Lung (tissue), 12 donors: ENCODE data around the gene DNAJC9. TPM values are rescaled to one million over a fixed set of nuclear protein-coding genes. Genes with fewer than 3 reads are reported as not detected.

Source experiments
- ATAC-seq: fragments of 200-7000 bp; cut with Tn5 transposase; one replicate; pipeline ENCODE4 v1.9.1; 2020; ENCODE audit warnings: moderate number of reproducible peaks; ENCODE audit not compliant: insufficient read depth, low FRiP score
- DNase-seq, 3 donors: peaks; one replicate each; pipeline ENCODE4 v3.0.0-alpha.2; 2013 to 2017
- H3K27ac ChIP-seq, 2 donors: one replicate each; pipeline ENCODE4 v1.5.1; 2013; ENCODE audit warnings: mild to moderate bottlenecking in 2 of 2, moderate library complexity in 2 of 2, control low read depth in 1 of 2, inconsistent platforms in 1 of 2, low read depth in 1 of 2, low read length in 1 of 2
- H3K27me3 ChIP-seq, 3 donors: one replicate each; pipeline ENCODE4 v1.5.1; 2013; ENCODE audit warnings: low read length in 2 of 3; ENCODE audit not compliant: control insufficient read depth in 3 of 3, insufficient read depth in 3 of 3
- H3K36me3 ChIP-seq, 4 donors: one replicate each; pipeline ENCODE4 v1.5.1; 2013; ENCODE audit warnings: low read length in 4 of 4, mild to moderate bottlenecking in 1 of 4, moderate library complexity in 1 of 4; ENCODE audit not compliant: control insufficient read depth in 4 of 4, insufficient read depth in 4 of 4
- H3K4me1 ChIP-seq, 5 donors: one replicate each; pipeline ENCODE4 v1.5.1; 2013; ENCODE audit warnings: low read length in 5 of 5, mild to moderate bottlenecking in 2 of 5, moderate library complexity in 1 of 5; ENCODE audit not compliant: control insufficient read depth in 5 of 5, insufficient read depth in 5 of 5
- H3K4me3 ChIP-seq: one replicate; pipeline ENCODE4 v1.5.1; 2013; ENCODE audit warnings: mild to moderate bottlenecking, control low read depth, moderate library complexity
- H3K9ac ChIP-seq, 2 donors: one replicate each; pipeline ENCODE4 v1.5.1; 2013; ENCODE audit warnings: low read length in 2 of 2, control low read depth in 1 of 2; ENCODE audit not compliant: insufficient read depth in 1 of 2
- H3K9me3 ChIP-seq, 4 donors: one replicate each; pipeline ENCODE4 v1.5.1; 2013; ENCODE audit warnings: low read length in 3 of 4, mild to moderate bottlenecking in 1 of 4, moderate library complexity in 1 of 4; ENCODE audit not compliant: control insufficient read depth in 4 of 4, insufficient read depth in 3 of 4
- CTCF ChIP-seq: IDR thresholded peaks from 2 replicates; pipeline ENCODE4 v1.5.1; 2012; ENCODE audit warnings: mild to moderate bottlenecking; ENCODE audit errors: control extremely low read depth, extremely low read depth
- WGBS, 2 donors: extraction: QIAGEN DNeasy Blood & Tissue Kit; methylation state at CpG; one replicate each; pipeline ENCODE4 v1.1.7; 2013; 5-methylcytosine and 5-hydroxymethylcytosine counted together
- polyA plus RNA-seq, 2 donors: library from polyadenylated mRNA; stranded (reverse); fragments of 200-250 nt; gene quantifications; one replicate each; pipeline ENCODE4 v1.2.1, GENCODE V29; 2013
- total RNA-seq, 2 donors: library from RNA; depleted of rRNA in 1 of 2; stranded (reverse); fragments of >200 nt in 1 of 2; gene quantifications; one replicate each; pipeline ENCODE4 v1.2.1, GENCODE V29; 2014 to 2021
- donor health status: control.
- donor health status: control.
- donor health status: Bipolar disorder and iron deficiency.
- donor health status: healthy.
- donor health status: DM: yes; HTN: yes; CAD: no.

The DNAJC9 gene
- total and polyA plus RNA-seq, 4 donors = 7.5 to 21.0 (median 11.5) TPM

GRCh38 chr10:73226663-73227062 is 20.4 kb downstream of the DNAJC9 start:
- ATAC-seq (no peak), DNase-seq (no peak)
- TF ChIP-seq CTCF = no peak
- no peaks in the 10 kb centered on the region for H3K9me3 ChIP-seq
- H3K9ac ChIP-seq = no peak overlapping the region
- H3K4me3 ChIP-seq = no peak overlapping the region
- peaks cover 9 to 14% (median 13%) of the 10 kb centered on the region in 4 donors for H3K36me3 ChIP-seq
- H3K27ac ChIP-seq = no peak overlapping the region
- H3K27me3 ChIP-seq = no peaks in the 10 kb centered on the region
- H3K4me1 ChIP-seq = peaks cover 0 to 2% (median 0%) of the 10 kb centered on the region in 5 donors

- ATAC-seq = no peak
- no peak for TF ChIP-seq CTCF
- no peak overlapping the region for H3K27ac ChIP-seq
- no peaks in the 10 kb centered on the region for H3K27me3 ChIP-seq
- H3K9ac ChIP-seq = no peak overlapping the region
- H3K4me1 ChIP-seq = peaks cover 0 to 2% (median 0%) of the 10 kb centered on the region in 5 donors
- H3K36me3 ChIP-seq = peaks cover 7 to 12% (median 9%) of the 10 kb centered on the region in 4 donors
- no peaks in the 10 kb centered on the region for H3K9me3 ChIP-seq
- H3K4me3 ChIP-seq = no peak overlapping the region
- no peak for DNase-seq
Observed at GRCh38 chr10:73225518-73225917, 21.5 kb downstream of the DNAJC9 start.

GRCh38 chr10:73220989-73221388 is 26.1 kb downstream of the DNAJC9 start:
- H3K36me3 ChIP-seq = peaks cover 5 to 24% (median 15%) of the 10 kb centered on the region in 4 donors
- no peak overlapping the region for H3K27ac ChIP-seq
- TF ChIP-seq CTCF = no peak
- H3K27me3 ChIP-seq = no peaks in the 10 kb centered on the region
- no peak overlapping the region for H3K9ac ChIP-seq
- ATAC-seq (no peak), DNase-seq (no peak)
- H3K4me1 ChIP-seq = no peaks in the 10 kb centered on the region
- 83 to 92% methylated on average over 1 of the region's 1 CpG for WGBS, 2 donors
- H3K9me3 ChIP-seq = peaks cover 0 to 3% (median 0%) of the 10 kb centered on the region in 4 donors
- H3K4me3 ChIP-seq = no peak overlapping the region

- H3K9me3 ChIP-seq = peaks cover 0 to 3% (median 0%) of the 10 kb centered on the region in 4 donors
- no peak for TF ChIP-seq CTCF
- H3K9ac ChIP-seq = no peak overlapping the region
- DNase-seq (no peak), ATAC-seq (no peak)
- no peak overlapping the region for H3K27ac ChIP-seq
- H3K27me3 ChIP-seq = no peaks in the 10 kb centered on the region
- no peaks in the 10 kb centered on the region for H3K4me1 ChIP-seq
- H3K4me3 ChIP-seq = no peak overlapping the region
- peaks cover 5 to 24% (median 15%) of the 10 kb centered on the region in 4 donors for H3K36me3 ChIP-seq
Observed at GRCh38 chr10:73219384-73219783, 27.7 kb downstream of the DNAJC9 start.
